Measurements from ENCODE around the gene ZBTB16. TPM values are rescaled to one million over a fixed set of nuclear protein-coding genes. Genes with fewer than 3 reads are reported as not detected.

Gene ZBTB16
- total and polyA plus RNA-seq, 2 experiments from 2014 or later, result 0.29 to 1.4 TPM

- DNase-seq (ENCODE audit: low spot score) (no peak), ATAC-seq (no peak)
- Histone ChIP-seq H3F3A (replicated peaks; ENCODE audit: low read depth) (no peaks in the 10 kb centered on the region), H3K4me3 (no peak overlapping the region), H3K27me3 (ENCODE audit: insufficient read depth) (no peaks in the 10 kb centered on the region), H3K36me3 (ENCODE audit: insufficient read depth) (no peaks in the 10 kb centered on the region), H3K9me2 (ENCODE audit: insufficient read depth) (peaks cover 23% of the 10 kb centered on the region), H3K79me2 (replicated peaks; ENCODE audit: insufficient read depth) (no peaks in the 10 kb centered on the region), H2AFZ (no peak overlapping the region), H3K27ac (ENCODE audit: low read depth) (no peak overlapping the region), H3K4me2 (no peak overlapping the region), H3K4me1 (ENCODE audit: insufficient read depth) (no peaks in the 10 kb centered on the region), H4K20me1 (replicated peaks; ENCODE audit: insufficient read depth) (no peaks in the 10 kb centered on the region)
- Mint-ChIP-seq H3K27ac (no peak overlapping the region), H3K4me1 (no peaks in the 10 kb centered on the region; the same call in 2 of the 3 replicates), H3K27me3 (ENCODE audit: insufficient read depth, low read depth, poor library complexity) (no peaks in the 10 kb centered on the region), H3K9me3 (no peaks in the 10 kb centered on the region), H3K36me3 (ENCODE audit: low read depth) (no peaks in the 10 kb centered on the region), H3K4me3 (no peak overlapping the region)
- TF ChIP-seq EZH2phosphoT487 (IDR thresholded peaks at IDR 0.05; ENCODE audit: unreplicated experiment) (no peak), ZNF462 (CRISPR knock-in tag; IDR thresholded peaks at IDR 0.05) (no peak), REST (IDR thresholded peaks at IDR 0.05; ENCODE audit: unreplicated experiment) (no peak), ZNF114 (CRISPR knock-in tag; IDR thresholded peaks at IDR 0.05) (no peak), STAT1 (IDR thresholded peaks at IDR 0.05; ENCODE audit: unreplicated experiment) (no peak), CREB1 (CRISPR knock-in tag; IDR thresholded peaks at IDR 0.05; ENCODE audit: low read depth) (no peak), EZH2 (IDR thresholded peaks at IDR 0.05; ENCODE audit: low read depth, unreplicated experiment) (no peak), JUNB (IDR thresholded peaks at IDR 0.05; ENCODE audit: unreplicated experiment) (no peak), ZNF331 (CRISPR knock-in tag; IDR thresholded peaks at IDR 0.05; ENCODE audit: low read depth) (no peak), CTCF (conservative IDR thresholded peaks at IDR 0.05; ENCODE audit: low read depth in 2 of 2) (no peak), POLR2AphosphoS5 (IDR thresholded peaks at IDR 0.05; ENCODE audit: low read depth) (no peak), ETS1 (IDR thresholded peaks at IDR 0.05) (no peak), NANOG (IDR thresholded peaks at IDR 0.05; ENCODE audit: borderline replicate concordance) (no peak)
Measured at GRCh38 chr11:114149689-114150407, 90.3 kb downstream of the ZBTB16 start.

Measured in GM23338 (cell line).